Measurements from ENCODE around the gene ALOX5AP.

DNA sequence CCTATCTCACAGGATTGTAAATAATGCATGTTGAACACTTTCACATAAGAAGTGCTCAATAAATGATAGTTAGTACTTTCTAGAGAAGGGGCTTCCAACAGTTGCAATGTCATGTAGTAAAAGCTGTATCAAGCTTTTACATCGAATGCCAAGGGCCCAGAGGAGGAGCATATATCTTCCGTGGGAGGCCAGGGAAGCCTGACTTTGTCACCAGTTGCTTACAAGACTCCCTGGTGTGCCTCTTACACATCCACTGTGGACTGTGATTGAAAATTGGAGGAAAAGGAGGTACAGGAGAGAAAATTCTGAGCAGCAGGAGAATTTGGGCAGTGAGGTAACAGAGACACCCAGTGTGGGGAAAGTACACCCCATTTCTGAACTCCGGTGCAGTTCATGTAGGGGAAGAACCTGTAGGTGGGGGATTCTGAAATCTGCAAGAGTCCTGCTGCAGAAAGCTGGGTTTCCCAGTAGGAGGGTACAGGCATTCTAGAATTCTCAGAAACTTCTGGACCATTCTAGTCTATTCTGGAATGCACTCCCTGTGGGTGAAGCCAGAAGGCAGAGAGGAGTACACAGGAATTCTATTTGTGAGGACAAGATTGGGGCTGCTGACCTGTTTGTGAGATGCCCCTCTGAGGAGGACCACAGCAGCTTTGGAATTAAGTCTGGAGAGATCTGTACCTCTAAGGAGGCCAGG, 54.0 kb downstream of the ALOX5AP start:
- TF ChIP-seq POLR2A (IDR thresholded peaks at IDR 0.05) (no peak), POLR2AphosphoS5 (IDR thresholded peaks at IDR 0.05; ENCODE audit: insufficient read depth in 1 of 2, low read depth in 1 of 2) (no peak)
- TF ChIP-seq, protein P1, sequence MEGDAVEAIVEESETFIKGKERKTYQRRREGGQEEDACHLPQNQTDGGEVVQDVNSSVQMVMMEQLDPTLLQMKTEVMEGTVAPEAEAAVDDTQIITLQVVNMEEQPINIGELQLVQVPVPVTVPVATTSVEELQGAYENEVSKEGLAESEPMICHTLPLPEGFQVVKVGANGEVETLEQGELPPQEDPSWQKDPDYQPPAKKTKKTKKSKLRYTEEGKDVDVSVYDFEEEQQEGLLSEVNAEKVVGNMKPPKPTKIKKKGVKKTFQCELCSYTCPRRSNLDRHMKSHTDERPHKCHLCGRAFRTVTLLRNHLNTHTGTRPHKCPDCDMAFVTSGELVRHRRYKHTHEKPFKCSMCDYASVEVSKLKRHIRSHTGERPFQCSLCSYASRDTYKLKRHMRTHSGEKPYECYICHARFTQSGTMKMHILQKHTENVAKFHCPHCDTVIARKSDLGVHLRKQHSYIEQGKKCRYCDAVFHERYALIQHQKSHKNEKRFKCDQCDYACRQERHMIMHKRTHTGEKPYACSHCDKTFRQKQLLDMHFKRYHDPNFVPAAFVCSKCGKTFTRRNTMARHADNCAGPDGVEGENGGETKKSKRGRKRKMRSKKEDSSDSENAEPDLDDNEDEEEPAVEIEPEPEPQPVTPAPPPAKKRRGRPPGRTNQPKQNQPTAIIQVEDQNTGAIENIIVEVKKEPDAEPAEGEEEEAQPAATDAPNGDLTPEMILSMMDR (IDR thresholded peaks at IDR 0.05), result no peak

Measured in vagina (tissue), 2 donors.